Cardiac muscle cell (in vitro differentiated cells and primary cell): Measurements from ENCODE around the gene PYROXD2. TPM values are rescaled to one million over a fixed set of nuclear protein-coding genes. Genes with fewer than 3 reads are reported as not detected.

Experiments
- DNase-seq, 2 donors: peaks; one replicate each; pipeline versions ENCODE4 v3.0.0 to v3.0.0-alpha.2; 2010 to 2017; ENCODE audit warnings: low read depth in 1 of 2, low spot score in 1 of 2
- H3K27ac ChIP-seq: fragments of 200-600 bp; sonication (generic); 2 replicates; pipeline ENCODE4 v1.5.1; 2016
- H3K27me3 ChIP-seq: fragments of 200-600 bp; sonication (generic); 2 replicates; pipeline ENCODE4 v1.6.0; 2016; ENCODE audit warnings: control low read depth
- H3K36me3 ChIP-seq: fragments of 200-600 bp; sonication (generic); 2 replicates; pipeline ENCODE4 v1.5.1; 2016; ENCODE audit warnings: control low read depth
- H3K4me1 ChIP-seq: fragments of 200-600 bp; sonication (generic); 2 replicates; pipeline ENCODE4 v1.8.1; 2017; ENCODE audit warnings: low read depth, mild to moderate bottlenecking, mixed run types
- H3K4me3 ChIP-seq: fragments of 200-600 bp; sonication (generic); 2 replicates; pipeline ENCODE4 v1.5.1; 2016; ENCODE audit warnings: mild to moderate bottlenecking
- H3K9me3 ChIP-seq: fragments of 200-600 bp; sonication (generic); 2 replicates; pipeline ENCODE4 v1.5.1; 2017; ENCODE audit warnings: low read depth, mild to moderate bottlenecking, control low read depth
- polyA plus RNA-seq: library from polyadenylated mRNA; unstranded; fragments of >200 nt; fragmentation: Nextera tagmentation; extraction: Ambion mirVana; gene quantifications from 2 replicates; pipeline ENCODE4 v1.2.1, GENCODE V29; 2016
- total RNA-seq: library from RNA; depleted of rRNA; stranded (reverse); fragments of >200 nt; gene quantifications from 2 replicates; pipeline ENCODE4 v1.2.3, GENCODE V29; 2016
- TF ChIP-seq, protein P1 (sequence below): IDR thresholded peaks from 2 replicates; pipeline ENCODE4 v1.5.1; 2012; ENCODE audit warnings: low read depth, mild to moderate bottlenecking, low read length

The PYROXD2 gene
- total and polyA plus RNA-seq, 2 experiments from 2014 or later: 27.5 to 45.1 TPM

DNA sequence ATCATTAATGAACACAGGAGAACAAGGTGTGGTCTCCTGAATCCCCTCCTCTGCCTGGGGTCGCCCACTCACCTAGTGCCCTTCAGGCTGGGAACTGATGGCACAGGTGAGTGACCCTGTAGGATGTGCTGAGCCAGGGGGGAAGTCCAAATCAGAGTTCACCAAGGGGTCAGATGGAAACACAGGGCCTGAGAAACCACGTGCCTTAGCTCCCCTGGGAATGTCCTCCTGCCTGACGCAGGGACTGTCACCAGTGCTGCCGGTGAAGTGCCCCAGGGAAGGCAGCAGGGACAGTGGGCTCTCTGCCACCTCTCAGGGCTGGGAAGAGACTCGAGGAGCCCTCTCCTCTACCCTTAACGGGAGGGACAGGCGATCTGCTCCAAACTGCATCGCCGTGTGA is 5.8 kb upstream of the PYROXD2 start:
- Histone ChIP-seq H3K4me1 (peaks cover 32% of the 10 kb centered on the region), H3K27ac (no peak overlapping the region), H3K27me3 (no peaks in the 10 kb centered on the region), H3K4me3 (no peak overlapping the region), H3K9me3 (no peaks in the 10 kb centered on the region), H3K36me3 (no peaks in the 10 kb centered on the region)
- TF ChIP-seq, protein P1, sequence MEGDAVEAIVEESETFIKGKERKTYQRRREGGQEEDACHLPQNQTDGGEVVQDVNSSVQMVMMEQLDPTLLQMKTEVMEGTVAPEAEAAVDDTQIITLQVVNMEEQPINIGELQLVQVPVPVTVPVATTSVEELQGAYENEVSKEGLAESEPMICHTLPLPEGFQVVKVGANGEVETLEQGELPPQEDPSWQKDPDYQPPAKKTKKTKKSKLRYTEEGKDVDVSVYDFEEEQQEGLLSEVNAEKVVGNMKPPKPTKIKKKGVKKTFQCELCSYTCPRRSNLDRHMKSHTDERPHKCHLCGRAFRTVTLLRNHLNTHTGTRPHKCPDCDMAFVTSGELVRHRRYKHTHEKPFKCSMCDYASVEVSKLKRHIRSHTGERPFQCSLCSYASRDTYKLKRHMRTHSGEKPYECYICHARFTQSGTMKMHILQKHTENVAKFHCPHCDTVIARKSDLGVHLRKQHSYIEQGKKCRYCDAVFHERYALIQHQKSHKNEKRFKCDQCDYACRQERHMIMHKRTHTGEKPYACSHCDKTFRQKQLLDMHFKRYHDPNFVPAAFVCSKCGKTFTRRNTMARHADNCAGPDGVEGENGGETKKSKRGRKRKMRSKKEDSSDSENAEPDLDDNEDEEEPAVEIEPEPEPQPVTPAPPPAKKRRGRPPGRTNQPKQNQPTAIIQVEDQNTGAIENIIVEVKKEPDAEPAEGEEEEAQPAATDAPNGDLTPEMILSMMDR: no peak
- no peak for DNase-seq

DNA sequence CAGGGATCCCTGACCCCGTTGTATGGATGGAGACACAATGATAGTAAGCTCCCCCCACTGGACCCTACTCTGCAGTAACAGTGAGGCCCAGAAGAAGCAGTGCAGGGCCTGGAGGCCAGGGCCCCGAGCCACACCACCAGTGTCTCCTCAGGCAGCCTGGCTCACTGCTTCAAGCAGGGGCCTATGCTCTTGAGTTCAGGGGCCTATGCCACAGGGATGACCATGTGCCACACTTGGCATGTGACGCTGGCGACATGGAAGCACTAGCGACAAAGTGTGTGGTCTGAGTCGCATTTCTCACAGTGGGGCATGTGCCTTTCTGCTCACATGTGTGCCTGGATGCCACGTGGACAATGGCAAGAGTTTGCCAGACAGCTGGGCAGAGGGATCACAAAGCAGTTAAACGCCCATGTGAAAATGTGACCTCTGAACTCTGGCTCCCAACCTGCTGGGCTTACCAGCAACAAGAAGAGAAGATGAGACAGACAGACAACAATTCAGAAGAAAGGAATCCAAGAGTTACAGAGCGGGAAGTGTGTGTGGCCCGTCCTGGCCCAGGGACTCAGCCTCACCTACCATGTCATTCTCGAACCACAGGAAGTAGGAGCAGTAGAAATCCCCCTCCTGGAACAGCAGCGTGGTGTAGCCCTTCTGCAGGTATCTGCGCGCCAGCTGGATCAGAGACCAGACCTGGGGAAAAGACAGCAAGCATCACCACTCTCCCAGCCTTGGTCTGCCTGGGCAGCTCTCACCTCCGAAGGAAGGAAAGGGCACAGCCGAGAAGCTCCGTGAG is 4.7 kb upstream of the PYROXD2 start:
- TF ChIP-seq, protein P1: no peak
- Histone ChIP-seq H3K4me3 (no peak overlapping the region), H3K36me3 (no peaks in the 10 kb centered on the region), H3K4me1 (peaks cover 31% of the 10 kb centered on the region), H3K9me3 (no peaks in the 10 kb centered on the region), H3K27me3 (no peaks in the 10 kb centered on the region), H3K27ac (peak overlapping the region; percentile 40)
- no peak for DNase-seq

- DNase-seq: no peak
- TF ChIP-seq, protein P1: no peak
- H3K36me3 ChIP-seq: no peaks in the 10 kb centered on the region
- no peaks in the 10 kb centered on the region for H3K9me3 ChIP-seq
- peaks cover 23% of the 10 kb centered on the region for H3K4me1 ChIP-seq
- H3K27me3 ChIP-seq: no peaks in the 10 kb centered on the region
- H3K27ac ChIP-seq: peak overlapping the region; percentile 40
- no peak overlapping the region for H3K4me3 ChIP-seq
Observed at GRCh38 chr10:98418665-98419468, 3.9 kb upstream of the PYROXD2 start.

DNA sequence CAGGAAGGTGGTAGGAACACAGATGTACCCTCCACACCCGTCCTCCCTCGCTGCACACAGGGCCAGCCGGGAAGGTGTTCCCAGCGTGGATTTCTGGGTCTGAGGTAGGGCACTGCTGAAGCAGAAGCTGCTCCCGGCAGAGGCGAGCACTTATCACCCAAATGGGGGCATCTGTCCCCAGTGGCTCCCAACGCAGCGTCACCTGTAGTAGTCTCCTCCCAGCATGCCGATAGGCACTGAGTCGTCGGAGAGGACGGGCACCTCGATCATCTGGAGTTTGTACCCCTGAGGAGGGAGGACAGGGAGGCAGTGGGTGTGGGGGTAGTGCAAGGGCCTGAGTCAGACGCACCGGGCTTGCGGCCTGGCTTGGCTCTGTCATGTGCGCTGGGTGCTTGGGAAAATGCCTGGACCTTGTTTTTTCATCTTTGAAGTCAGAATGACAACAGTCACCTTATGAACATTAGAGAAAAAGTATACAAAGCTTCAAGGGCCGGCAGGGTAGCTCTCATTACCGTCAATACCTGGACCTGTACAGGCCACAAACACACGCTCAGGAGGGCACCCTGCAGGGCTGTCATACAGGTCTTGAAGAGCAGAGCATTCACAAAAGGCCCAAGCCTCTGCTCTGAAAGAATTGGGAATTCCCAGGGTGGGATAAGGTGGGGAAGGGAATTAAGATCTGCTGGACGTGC is 3.1 kb upstream of the PYROXD2 start:
- TF ChIP-seq, protein P1: no peak
- H3K4me3 ChIP-seq: no peak overlapping the region
- H3K27me3 ChIP-seq: no peaks in the 10 kb centered on the region
- H3K36me3 ChIP-seq: no peaks in the 10 kb centered on the region
- no peak for DNase-seq
- H3K4me1 ChIP-seq: peaks cover 22% of the 10 kb centered on the region
- no peaks in the 10 kb centered on the region for H3K9me3 ChIP-seq
- no peak overlapping the region for H3K27ac ChIP-seq

- H3K4me3 ChIP-seq: no peak overlapping the region
- no peak overlapping the region for H3K27ac ChIP-seq
- no peaks in the 10 kb centered on the region for H3K9me3 ChIP-seq
- H3K27me3 ChIP-seq: no peaks in the 10 kb centered on the region
- TF ChIP-seq, protein P1: no peak
- no peaks in the 10 kb centered on the region for H3K36me3 ChIP-seq
- H3K4me1 ChIP-seq: peaks cover 22% of the 10 kb centered on the region
- DNase-seq: no peak
Observed at GRCh38 chr10:98417481-98417959, 2.5 kb upstream of the PYROXD2 start.
